HepG2 (cell line): ENCODE measurements around the gene ALK. TPM values are rescaled to one million over a fixed set of nuclear protein-coding genes. Genes with fewer than 3 reads are reported as not detected.

ENCODE experiments used
- ATAC-seq: fragments of 200-7000 bp; cut with Tn5 transposase; 3 replicates; pipeline ENCODE4 v1.9.1; 2020; ENCODE audit warnings: mild to moderate bottlenecking, moderate library complexity
- BruUV-seq: library from RNA; stranded (reverse); fragments of 400-500 nt; replicated peaks from 2 replicates; lab custom pipeline; 2021; lab: Mats Ljungman, UMichigan
- CTCF ChIA-PET: fragments of 300-600 bp; formaldehyde crosslinking; extraction: SDS; loops from one replicate; lab custom pipeline; 2021; ENCODE audit warnings: low total read pairs, inconsistent platforms, low intra/inter-chr PET ratio; lab: Yijun Ruan, JAX
- POLR2A ChIA-PET: fragments of 350-600 bp; sonication (Branson Sonifier 250); formaldehyde crosslinking; loops from one replicate; lab custom pipeline; 2020; ENCODE audit warnings: antibody characterized with exemption, inconsistent platforms; lab: Yijun Ruan, JAX
- DNase-seq: peaks from one replicate; pipeline ENCODE4 v3.0.0-alpha.2; 2015; ENCODE audit warnings: low spot score
- FAIRE-seq: peaks from 3 replicates; lab custom pipeline; 2011; peaks lifted over from hg19 to GRCh38; lab: Jason Lieb, UNC
- H2AFZ ChIP-seq: one replicate; pipeline ENCODE4 v1.6.1; 2011; ENCODE audit warnings: low read length, inconsistent platforms
- H3K27ac ChIP-seq: fragments of 300-600 bp; 3 replicates; pipeline ENCODE4 v1.8.0; 2011; ENCODE audit warnings: mixed run types, mild to moderate bottlenecking, mixed read lengths, low read length, inconsistent platforms; ENCODE audit not compliant: insufficient read depth; ENCODE audit errors: extremely low read length
- H3K27me3 ChIP-seq, 2 experiments: fragments of 200-600 bp in 1 of 2; 2 replicates in 1 of 2; 3 replicates in 1 of 2; pipeline versions ENCODE4 v1.6.0 to v1.8.0; 2011; ENCODE audit warnings: low read length in 2 of 2, mild to moderate bottlenecking in 2 of 2, moderate library complexity in 2 of 2, inconsistent platforms in 1 of 2; ENCODE audit not compliant: insufficient read depth in 2 of 2, control insufficient read depth in 1 of 2
- H3K36me3 ChIP-seq, 2 experiments: fragments of 200-600 bp in 1 of 2; replicated peaks in 1 of 2; 2 replicates in 1 of 2; 3 replicates in 1 of 2; pipeline versions ENCODE4 v1.5.1 to v1.8.0; 2011; ENCODE audit warnings: low read length in 2 of 2, inconsistent platforms in 1 of 2; ENCODE audit not compliant: insufficient read depth in 2 of 2, control insufficient read depth in 1 of 2
- H3K4me1 ChIP-seq: 2 replicates; pipeline ENCODE4 v1.5.1; 2012; ENCODE audit warnings: low read length, inconsistent platforms; ENCODE audit not compliant: insufficient read depth
- H3K4me2 ChIP-seq: 2 replicates; pipeline ENCODE4 v1.6.0; 2011; ENCODE audit warnings: low read depth, low read length, inconsistent platforms
- H3K4me3 ChIP-seq, 3 experiments: fragments of 200-600 bp in 1 of 3; sonication (generic), shearing (Covaris generic) in 1 of 3; replicated peaks in 1 of 3; 2 replicates each; pipeline ENCODE4 v1.5.1; 2011 to 2016; ENCODE audit warnings: low read length in 3 of 3, inconsistent platforms in 2 of 3, low read depth in 2 of 3, mild to moderate bottlenecking in 2 of 3, control low read depth in 1 of 3, mixed read lengths in 1 of 3; ENCODE audit not compliant: insufficient read depth in 1 of 3
- H3K79me2 ChIP-seq: one replicate; pipeline ENCODE4 v1.6.1; 2011; ENCODE audit warnings: low read length, inconsistent platforms; ENCODE audit not compliant: insufficient read depth
- H3K9ac ChIP-seq: 2 replicates; pipeline ENCODE4 v1.6.0; 2011; ENCODE audit warnings: mild to moderate bottlenecking, low read depth, low read length, inconsistent platforms; ENCODE audit not compliant: insufficient read depth
- H3K9me3 ChIP-seq: 2 replicates; pipeline ENCODE4 v1.5.1; 2012; ENCODE audit warnings: mild to moderate bottlenecking, low read length
- H4K20me1 ChIP-seq: 2 replicates; pipeline ENCODE4 v1.6.0; 2011; ENCODE audit warnings: inconsistent platforms, mild to moderate bottlenecking, low read length, moderate library complexity; ENCODE audit not compliant: insufficient read depth
- BRD4 ChIP-seq: sonication (generic); formaldehyde crosslinking; IDR thresholded peaks from 2 replicates; pipeline ENCODE4 v1.4.0; 2020; ENCODE audit warnings: missing genetic modification reagents
- MEIS1 ChIP-seq: sonication (generic); formaldehyde crosslinking; IDR thresholded peaks from 2 replicates; pipeline ENCODE4 v1.9.0; 2021; ENCODE audit warnings: mild to moderate bottlenecking, missing genetic modification reagents, moderate library complexity, borderline replicate concordance
- NR2C2 ChIP-seq: sonication (generic); formaldehyde crosslinking; IDR thresholded peaks from 2 replicates; pipeline ENCODE4 v1.4.0; 2020; ENCODE audit warnings: missing genetic modification reagents, mild to moderate bottlenecking, moderate library complexity, borderline replicate concordance
- NR3C1 ChIP-seq: sonication (generic); formaldehyde crosslinking; IDR thresholded peaks from 2 replicates; pipeline ENCODE4 v1.4.0; 2020; ENCODE audit warnings: missing genetic modification reagents
- ONECUT2 ChIP-seq: sonication (generic); formaldehyde crosslinking; IDR thresholded peaks from 2 replicates; pipeline ENCODE4 v1.4.0; 2020; ENCODE audit warnings: missing genetic modification reagents
- RFXAP ChIP-seq: sonication (generic); formaldehyde crosslinking; IDR thresholded peaks from 2 replicates; pipeline ENCODE4 v1.4.0; 2020; ENCODE audit warnings: missing genetic modification reagents, borderline replicate concordance
- RNF2 ChIP-seq: fragments of 450-650 bp; conservative IDR thresholded peaks from 2 replicates; pipeline ENCODE4 v1.6.1; 2016; ENCODE audit warnings: low read depth
- TEAD3 ChIP-seq: optimal IDR thresholded peaks from 2 replicates; pipeline ENCODE3; 2016; ENCODE audit warnings: borderline replicate concordance
- TSC22D2 ChIP-seq: sonication (generic); formaldehyde crosslinking; IDR thresholded peaks from 2 replicates; pipeline ENCODE4 v1.5.1; 2020; ENCODE audit warnings: missing genetic modification reagents, mild to moderate bottlenecking, borderline replicate concordance
- ZFP36L2 ChIP-seq: sonication (generic); formaldehyde crosslinking; IDR thresholded peaks from 2 replicates; pipeline ENCODE4 v1.4.0; 2020; ENCODE audit warnings: missing genetic modification reagents
- ZNF205 ChIP-seq: IDR thresholded peaks from 2 replicates; pipeline ENCODE4 v1.6.1; 2018; ENCODE audit warnings: missing biosample characterization, missing genetic modification reagents
- WGBS: methylation state at CpG from one replicate; pipeline ENCODE4 v1.1.6; 2017; ENCODE audit warnings: low lambda C conversion rate; 5-methylcytosine and 5-hydroxymethylcytosine counted together
- in situ Hi-C: cut with HindIII; loops from 2 replicates; pipeline ENCODE4 v1.10.0; 2017; ENCODE audit warnings: low pct_unique_long_range_greater_than_20kb; ENCODE audit not compliant: extremely low pct_ligation_motif_present
- intact Hi-C: fragments of 100-400 bp; cut with micrococcal nuclease; formaldehyde crosslinking; loops from one replicate; pipeline ENCODE4 v1.10.0; 2022; ENCODE audit not compliant: unreplicated experiment
- polyA plus RNA-seq, 8 experiments: library from polyadenylated mRNA; depleted of rRNA in 3 of 8; stranded (reverse) in 7 of 8; unstranded in 1 of 8; fragments of >200 nt; fragmentation: Illumina TruSeq in 4 of 8; extraction: Trizol in 4 of 8; gene quantifications; 2 replicates each; pipeline versions ENCODE4 v1.2.1 to v1.2.3, GENCODE V29; 2011 to 2016; ENCODE audit warnings: low read depth in 4 of 8, missing spikeins in 1 of 8, mixed read lengths in 1 of 8; ENCODE audit not compliant: insufficient read depth in 1 of 8
- total RNA-seq, 5 experiments: library from RNA; depleted of rRNA; stranded (reverse); fragments of >200 nt; fragmentation: Illumina TruSeq; extraction: Trizol; gene quantifications; 2 replicates each; pipeline ENCODE4 v1.2.3, GENCODE V29; 2016; ENCODE audit warnings: low read depth in 1 of 5

ALK gene
- total and polyA plus RNA-seq, 2 of the 13 experiments (the other 11 are each of a cell fraction or from before 2014, with no cell fraction given) = not detected

GRCh38 chr2:29311458-29311857 is 609.9 kb downstream of the ALK start:
- no TSS peak for BruUV-seq
- DNase-seq (no peak), ATAC-seq (no peak), FAIRE-seq (no peak)
- H3K4me3 ChIP-seq = no peak overlapping the region
- H3K27me3 ChIP-seq = peaks cover 0 to 40% of the 10 kb centered on the region in 2 experiments; a peak in 3 of 5 replicates
- H3K36me3 ChIP-seq = no peaks in the 10 kb centered on the region
- no peaks in the 10 kb centered on the region for H4K20me1 ChIP-seq
- H3K9me3 ChIP-seq = no peaks in the 10 kb centered on the region
- H3K4me1 ChIP-seq = no peaks in the 10 kb centered on the region
- in situ Hi-C loops = no loop called here
- 1% methylated on average over 5 of the region's 5 CpGs for WGBS
- POLR2A ChIA-PET = no interaction called here
- intact Hi-C loops = no loop called here
- no peak overlapping the region for H3K4me2 ChIP-seq
- H2AFZ ChIP-seq = no peak overlapping the region
- no peak overlapping the region for H3K9ac ChIP-seq
- CTCF ChIA-PET = no interaction called here
- no peak overlapping the region for H3K27ac ChIP-seq
- H3K79me2 ChIP-seq = no peaks in the 10 kb centered on the region
- TF ChIP-seq NR3C1 (CRISPR knock-in tag) (no peak), TSC22D2 (CRISPR knock-in tag) (no peak), TEAD3 (CRISPR knock-in tag) (no peak), NR2C2 (CRISPR knock-in tag) (no peak), ZNF205 (CRISPR knock-in tag) (no peak), RNF2 (no peak)

- WGBS = 2% methylated on average over 10 of the region's 10 CpGs
- ChIA-PET CTCF (no interaction called here), POLR2A (no interaction called here)
- Histone ChIP-seq H3K27ac (no peak overlapping the region), H3K4me3 (no peak overlapping the region), H3K4me1 (no peaks in the 10 kb centered on the region), H3K9me3 (no peaks in the 10 kb centered on the region), H3K27me3 (peaks cover 0 to 38% of the 10 kb centered on the region in 2 experiments; a peak in 3 of 5 replicates), H4K20me1 (no peaks in the 10 kb centered on the region), H3K4me2 (no peak overlapping the region), H3K9ac (no peak overlapping the region), H2AFZ (no peak overlapping the region), H3K79me2 (no peaks in the 10 kb centered on the region), H3K36me3 (no peaks in the 10 kb centered on the region)
- FAIRE-seq (no peak), ATAC-seq (no peak), DNase-seq (no peak)
- intact Hi-C loops = no loop called here
- no peak for TF ChIP-seq RFXAP (CRISPR knock-in tag)
- no peak for TF ChIP-seq RNF2
- TF ChIP-seq MEIS1 (CRISPR knock-in tag) = no peak
- no peak for TF ChIP-seq BRD4 (CRISPR knock-in tag)
- TF ChIP-seq ONECUT2 (CRISPR knock-in tag) = no peak
- no peak for TF ChIP-seq ZFP36L2 (CRISPR knock-in tag)
- BruUV-seq = no TSS peak
- in situ Hi-C loops = no loop called here
These were observed 610.6 kb downstream of the ALK start for GRCh38 chr2:29310650-29311348.
